ENCODE measurements around the gene MICAL2.

Gene MICAL2

GRCh38 chr11:12188548-12189317 is 78.3 kb downstream of the MICAL2 start:
- DNase-seq (ENCODE audit: low spot score), result no peak

GRCh38 chr11:12189543-12190235 is 79.3 kb downstream of the MICAL2 start:
- DNase-seq (ENCODE audit: low spot score), result no peak

GRCh38 chr11:12190511-12190910 is 80.1 kb downstream of the MICAL2 start:
- no peak for DNase-seq (ENCODE audit: low spot score)

GRCh38 chr11:12192794-12193514 is 82.6 kb downstream of the MICAL2 start:
- no peak for DNase-seq (ENCODE audit: low spot score)

GRCh38 chr11:12193515-12194336 is 83.3 kb downstream of the MICAL2 start:
- no peak for DNase-seq (ENCODE audit: low spot score)

GRCh38 chr11:12195768-12196167 is 85.4 kb downstream of the MICAL2 start:
- DNase-seq (ENCODE audit: low spot score), result no peak

- no peak for DNase-seq (ENCODE audit: low spot score)
Measured at GRCh38 chr11:12196308-12196707, 85.9 kb downstream of the MICAL2 start.

GRCh38 chr11:12196872-12197271 is 86.5 kb downstream of the MICAL2 start:
- DNase-seq (ENCODE audit: low spot score), result no peak

- DNase-seq (ENCODE audit: low spot score), result no peak
Measured at GRCh38 chr11:12198251-12199222, 88.1 kb downstream of the MICAL2 start.

- no peak for DNase-seq (ENCODE audit: low spot score)
Measured at GRCh38 chr11:12199231-12199948, 89.0 kb downstream of the MICAL2 start.

- DNase-seq (ENCODE audit: low spot score), result no peak
Measured at GRCh38 chr11:12200279-12200990, 90.0 kb downstream of the MICAL2 start.

GRCh38 chr11:12200991-12201985 is 90.9 kb downstream of the MICAL2 start:
- no peak for DNase-seq (ENCODE audit: low spot score)

- DNase-seq (ENCODE audit: low spot score), result no peak
Measured at GRCh38 chr11:12202661-12203310, 92.4 kb downstream of the MICAL2 start.

GRCh38 chr11:12204506-12204905 is 94.1 kb downstream of the MICAL2 start:
- DNase-seq (ENCODE audit: low spot score), result no peak

- no peak for DNase-seq (ENCODE audit: low spot score)
Measured at GRCh38 chr11:12205330-12205729, 94.9 kb downstream of the MICAL2 start.

GRCh38 chr11:12206529-12206928 is 96.1 kb downstream of the MICAL2 start:
- DNase-seq (ENCODE audit: low spot score), result no peak

GRCh38 chr11:12207384-12208150 is 97.2 kb downstream of the MICAL2 start:
- DNase-seq (ENCODE audit: low spot score), result no peak
